Glomerular endothelial cell (primary cell): ENCODE data around the gene IQSEC2. TPM values are rescaled to one million over a fixed set of nuclear protein-coding genes. Genes with fewer than 3 reads are reported as not detected.

Experiments
- DNase-seq: peaks from one replicate; pipeline ENCODE4 v3.0.0-alpha.2; 2011; ENCODE audit warnings: low read depth, low spot score; ENCODE audit errors: extremely low read depth
- total RNA-seq: library from RNA; depleted of rRNA; stranded (reverse); fragments of >200 nt; gene quantifications from 2 replicates; pipeline ENCODE4 v1.2.3, GENCODE V29; 2015

Gene IQSEC2
- 10.8 and 16.6 TPM in 2 replicates for total RNA-seq

DNA sequence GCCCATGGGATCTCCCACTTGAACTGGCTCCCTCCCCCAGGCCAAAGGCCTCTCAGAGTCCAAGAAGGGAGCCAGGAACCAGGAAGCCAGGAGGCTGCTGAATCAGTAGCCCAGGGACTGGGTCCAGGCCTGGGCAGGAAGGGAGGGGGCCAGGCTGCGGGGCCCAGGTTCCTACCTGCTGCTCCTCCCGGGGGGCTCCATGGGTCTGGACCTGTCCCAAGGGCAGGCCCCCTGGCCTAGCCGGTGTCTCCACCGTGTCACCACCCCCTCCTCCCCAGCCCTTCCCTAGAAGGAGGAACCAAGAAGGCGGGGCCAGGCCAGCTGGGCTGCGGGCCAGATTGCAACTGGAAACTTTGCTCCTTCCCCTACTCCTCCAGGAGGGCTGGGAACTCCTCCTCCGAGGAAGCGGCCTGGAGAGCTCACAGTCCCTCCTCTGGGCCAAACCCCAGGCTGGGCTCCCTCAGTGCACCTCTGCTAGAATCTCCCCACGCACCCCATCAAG, at the start of gene IQSEC2:
IQSEC2 (minus strand) TSS at position 264 of the 502 bp plus-strand sequence.
- no peak for DNase-seq

DNA sequence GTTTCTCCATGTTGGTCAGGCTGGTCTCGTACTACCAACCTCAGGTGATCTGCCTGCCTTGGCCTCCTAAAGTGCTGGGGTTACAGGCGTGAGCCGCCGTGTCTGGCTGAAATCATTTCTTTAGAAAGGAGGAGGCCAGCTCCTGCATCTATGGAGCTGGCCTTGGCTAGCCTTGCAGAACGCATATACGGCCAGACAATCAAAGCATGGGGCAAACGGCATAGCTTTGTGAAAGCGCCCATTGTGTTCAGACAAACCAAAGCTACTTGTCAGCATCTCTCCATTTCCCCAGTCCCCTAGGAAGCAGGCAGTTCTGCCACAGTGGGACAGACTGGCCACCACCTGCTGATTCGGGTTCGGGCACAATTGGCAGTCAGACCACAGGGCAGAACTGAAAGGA, 48.9 kb upstream of the IQSEC2 start:
- DNase-seq = no peak

DNA sequence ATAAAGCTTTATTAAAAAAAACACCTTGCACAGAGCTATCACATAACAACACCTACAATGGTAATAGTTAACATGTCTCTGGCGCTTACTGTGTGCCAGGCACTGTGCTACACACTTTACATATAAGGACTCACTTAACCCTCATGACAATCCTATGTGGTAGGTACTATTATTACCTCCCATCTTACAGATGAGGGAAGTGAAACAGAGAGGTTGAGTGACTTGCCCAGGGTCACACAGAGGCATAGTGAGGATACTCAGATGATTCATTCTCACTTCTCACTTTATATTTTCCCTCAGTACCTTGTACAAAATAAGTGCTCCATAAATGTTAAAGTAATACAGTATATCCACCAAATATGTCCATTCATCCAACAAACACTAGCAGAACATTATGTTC, 43.4 kb upstream of the IQSEC2 start:
- no peak for DNase-seq

DNA sequence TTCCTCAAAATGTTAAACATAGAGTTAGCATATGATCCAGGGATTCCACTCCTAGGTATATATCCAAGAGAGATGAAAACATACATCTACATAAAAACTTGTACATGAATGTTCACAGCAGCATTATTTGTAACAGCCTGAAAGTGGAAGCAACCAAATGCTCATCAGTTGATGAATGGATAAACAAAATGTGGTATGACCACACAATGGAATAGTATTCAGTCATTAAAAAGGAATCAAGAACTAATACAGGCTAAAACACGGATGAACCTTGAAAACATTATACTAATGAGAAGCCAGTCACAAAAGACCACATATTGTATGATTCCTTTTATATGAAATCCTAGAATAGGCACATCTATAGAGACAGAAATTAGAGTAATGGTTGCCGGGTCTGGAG, 42.7 kb upstream of the IQSEC2 start:
- no peak for DNase-seq

DNA sequence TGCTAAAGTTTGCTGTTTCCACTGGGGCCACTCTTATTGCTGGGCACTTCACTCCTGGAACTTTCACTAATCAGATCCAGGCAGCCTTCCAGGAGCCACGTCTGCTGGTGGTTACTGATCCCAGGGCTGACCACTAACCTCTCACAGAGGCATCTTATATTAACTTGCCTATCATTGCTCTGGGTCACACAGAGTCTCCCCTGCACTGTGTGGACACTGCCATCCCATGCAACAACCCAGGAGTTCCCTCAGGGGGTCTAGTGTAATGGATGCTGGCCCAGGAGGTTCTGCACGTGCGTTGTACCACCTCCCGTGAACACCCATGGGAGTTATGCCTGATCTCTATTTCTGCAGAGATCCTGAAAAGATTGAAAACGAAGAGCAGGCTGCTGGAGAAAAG, 41.8 kb upstream of the IQSEC2 start:
- DNase-seq = no peak

DNA sequence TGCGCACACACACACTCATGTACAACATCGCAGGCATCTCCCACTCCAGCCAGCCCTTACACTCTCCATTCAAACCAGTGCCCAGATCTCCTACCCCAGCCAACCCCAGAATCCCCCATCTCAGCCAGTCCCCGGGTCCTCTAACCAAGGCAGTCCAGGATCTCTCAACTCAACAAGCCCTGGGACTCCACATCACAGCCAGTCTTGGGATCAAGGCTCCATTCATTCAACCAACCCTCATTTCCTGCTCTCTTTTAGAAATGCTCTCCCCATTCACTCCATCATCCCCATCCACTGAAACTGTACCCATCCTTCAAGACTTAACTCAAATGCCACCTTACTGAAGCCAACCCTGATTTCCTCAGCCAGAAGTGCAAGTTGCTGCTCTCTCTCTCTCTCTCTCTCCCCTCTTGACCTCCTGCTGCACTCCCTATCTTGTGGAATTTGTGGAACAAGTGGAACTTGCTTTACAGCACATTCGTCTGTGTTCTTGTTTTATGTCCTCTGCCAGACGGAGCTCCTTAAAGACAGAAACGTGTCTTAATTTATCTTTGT, 40.6 kb upstream of the IQSEC2 start:
- no peak for DNase-seq

DNA sequence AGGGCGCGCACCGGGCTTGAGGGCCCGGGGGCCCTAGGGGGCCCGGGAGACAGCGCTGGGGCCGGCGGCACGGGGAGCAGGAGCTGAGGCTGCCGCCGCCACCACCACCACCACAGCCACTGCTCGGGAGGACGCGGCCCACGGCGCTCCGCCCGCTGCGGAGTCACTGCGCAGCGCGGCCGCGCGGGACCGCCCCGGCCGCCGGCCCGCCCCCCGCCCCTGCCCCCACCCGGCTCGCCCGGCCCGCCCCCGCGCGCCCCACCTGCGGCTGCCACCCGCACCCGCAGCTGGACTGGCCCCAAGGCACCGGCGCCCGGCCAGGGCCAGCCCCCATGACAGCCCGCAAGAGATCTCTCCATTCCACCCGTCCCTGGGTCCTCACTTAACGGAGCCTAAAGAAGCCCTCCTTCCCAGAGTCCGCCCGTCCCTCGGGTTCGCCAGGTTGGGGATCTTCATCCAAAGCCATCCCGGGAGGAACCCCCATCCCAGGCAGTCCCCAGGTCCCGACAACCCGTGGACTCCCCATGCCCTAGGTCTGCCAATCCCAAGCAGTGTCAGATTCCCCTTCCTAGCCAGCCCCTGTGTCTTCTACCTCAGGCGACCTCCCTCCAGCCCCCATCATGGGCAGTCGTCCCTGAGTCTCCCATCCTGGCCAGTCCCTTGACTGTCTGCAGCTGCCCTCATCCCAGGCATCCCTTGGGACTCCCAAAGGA, 40.0 kb upstream of the IQSEC2 start:
- no peak for DNase-seq

DNA sequence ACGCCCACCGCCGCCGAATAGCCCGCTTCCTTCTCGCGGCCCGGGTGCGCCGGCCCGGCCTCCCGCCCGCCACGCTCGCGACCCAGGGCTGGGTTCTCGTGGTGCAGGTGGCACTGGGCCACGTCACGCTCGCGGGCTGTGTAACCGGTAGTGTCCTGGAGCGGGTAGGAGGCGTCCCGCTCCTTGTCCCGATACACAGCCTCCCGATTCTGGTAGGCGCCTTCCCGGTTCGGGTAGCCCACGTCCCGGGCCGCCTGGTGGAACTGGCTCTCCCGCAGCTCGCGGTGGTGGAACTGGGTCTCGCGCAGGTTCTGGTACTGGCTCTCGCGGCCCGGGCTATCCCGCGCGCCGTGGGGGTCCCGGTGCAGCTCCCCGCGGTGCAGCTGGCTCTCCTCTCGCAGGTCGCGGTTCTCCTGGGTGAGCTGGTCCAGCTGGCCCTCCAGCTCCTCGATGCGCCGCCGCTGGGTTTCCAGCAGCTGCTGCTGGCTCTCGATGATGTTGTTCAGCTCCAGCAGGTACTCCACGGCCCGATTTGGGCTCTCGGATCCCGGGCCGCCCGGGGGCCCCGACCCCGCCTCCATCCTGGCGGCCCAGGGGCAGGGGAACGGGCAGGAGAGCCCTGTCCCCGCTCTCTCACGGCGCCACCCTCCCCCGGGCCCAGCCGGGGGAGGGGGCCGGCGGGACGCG, 39.3 kb upstream of the IQSEC2 start:
- DNase-seq = no peak

DNA sequence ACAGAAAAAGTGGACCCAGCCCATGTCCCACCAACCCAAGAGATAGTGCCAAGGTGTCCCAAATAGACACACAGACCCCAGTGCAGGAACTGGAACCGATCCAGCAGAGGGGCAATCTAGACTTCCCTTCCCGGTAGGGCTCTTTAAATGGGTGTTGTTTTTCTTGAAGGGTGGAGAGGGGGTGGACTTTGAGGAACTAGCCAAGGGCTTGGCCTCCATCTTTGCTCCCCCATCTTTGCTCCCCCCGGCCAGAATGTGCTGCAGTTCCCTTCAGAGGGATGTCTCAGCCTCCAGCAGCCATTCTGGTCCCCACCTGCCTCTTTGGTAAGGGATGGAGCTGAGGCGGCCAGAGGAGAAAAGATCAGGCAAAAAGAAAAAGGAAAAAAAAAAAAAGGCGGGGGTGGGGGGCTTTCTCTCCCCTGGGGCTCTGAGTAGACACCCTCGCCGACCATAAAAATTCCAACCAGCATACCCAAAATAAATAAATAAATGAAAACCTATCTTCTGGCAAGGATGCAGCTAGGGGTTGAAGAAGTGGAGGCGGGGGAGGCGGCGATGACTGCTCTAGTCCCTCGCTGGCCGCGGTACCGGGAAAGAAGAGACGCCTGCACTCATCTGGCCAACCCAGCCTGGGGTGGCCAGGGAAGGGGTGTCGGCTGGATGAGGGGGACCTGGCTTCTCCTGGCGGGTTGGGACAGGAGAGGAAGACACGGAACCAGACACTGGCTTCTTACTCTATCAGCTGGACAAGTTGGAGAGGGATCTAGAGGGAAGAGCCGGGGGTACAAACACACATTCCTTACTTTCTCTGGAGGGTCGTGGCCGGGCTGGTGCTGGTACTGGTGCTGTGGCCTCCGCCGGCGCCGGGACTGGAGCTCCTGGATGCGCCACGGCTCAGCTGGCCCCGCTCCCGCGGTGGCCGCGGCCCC, 38.5 kb upstream of the IQSEC2 start:
- DNase-seq = no peak

DNA sequence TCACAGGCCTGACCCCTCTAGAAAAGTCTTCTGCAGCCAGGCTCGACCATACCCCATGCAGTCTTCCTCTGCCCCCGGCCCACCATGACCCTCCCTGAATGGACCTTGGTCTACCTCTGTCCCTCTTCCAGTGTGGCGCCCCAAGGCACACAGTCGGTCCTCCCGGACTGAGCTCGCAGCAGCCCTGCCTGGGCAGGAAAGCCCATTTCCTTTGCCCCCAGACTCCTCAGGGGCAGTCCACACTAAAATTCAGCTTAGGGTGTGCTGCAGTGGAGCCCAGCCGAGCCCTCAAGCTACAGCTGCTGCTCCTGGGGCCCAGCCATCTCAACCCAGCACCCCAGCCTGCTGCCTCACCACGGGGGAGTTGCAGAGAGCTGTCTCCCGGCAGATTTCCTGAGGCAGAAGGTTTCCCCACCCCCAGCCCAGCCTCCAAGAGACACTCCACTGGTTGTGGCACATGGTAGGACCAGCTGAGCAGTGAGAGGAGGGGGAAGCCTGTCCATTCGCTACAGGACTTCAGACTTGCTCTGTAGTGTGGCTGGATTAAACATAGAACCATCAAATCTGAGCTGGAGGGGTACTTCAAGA, 37.5 kb upstream of the IQSEC2 start:
- DNase-seq = no peak

DNA sequence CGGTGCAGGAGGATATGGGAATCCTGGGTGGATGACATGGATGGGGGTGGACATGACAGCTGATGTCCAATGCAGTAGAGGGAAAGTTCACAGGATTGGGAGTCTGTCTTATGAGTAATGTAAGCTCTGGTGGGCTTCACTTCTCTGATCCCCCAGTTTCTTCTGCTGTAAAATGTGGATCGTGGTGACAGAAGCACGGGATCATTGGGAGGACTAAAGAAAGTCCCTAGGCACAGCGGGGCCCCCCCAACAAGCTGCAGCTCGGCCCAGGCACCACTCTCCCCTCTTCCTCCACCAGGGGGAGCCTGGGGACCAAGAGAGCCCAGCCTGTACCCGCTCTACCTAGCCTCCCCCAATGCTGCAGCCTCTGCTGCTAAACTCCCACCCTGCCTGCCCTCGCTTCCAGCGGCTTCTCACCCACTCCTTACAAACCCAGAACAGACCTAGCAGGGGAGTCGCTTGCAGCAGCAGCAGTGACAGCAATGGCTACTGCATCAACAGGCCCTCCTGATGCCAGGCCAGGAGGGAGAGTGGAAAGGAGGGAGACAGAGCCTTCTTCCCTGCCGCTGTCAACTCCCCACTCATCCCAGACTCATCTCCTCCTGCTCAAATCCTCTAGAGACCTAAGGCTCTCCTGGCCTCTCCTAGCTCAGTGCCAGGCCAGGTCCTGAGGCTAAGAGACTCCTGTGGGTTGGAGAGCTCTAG, 36.1 kb upstream of the IQSEC2 start:
- no peak for DNase-seq

DNA sequence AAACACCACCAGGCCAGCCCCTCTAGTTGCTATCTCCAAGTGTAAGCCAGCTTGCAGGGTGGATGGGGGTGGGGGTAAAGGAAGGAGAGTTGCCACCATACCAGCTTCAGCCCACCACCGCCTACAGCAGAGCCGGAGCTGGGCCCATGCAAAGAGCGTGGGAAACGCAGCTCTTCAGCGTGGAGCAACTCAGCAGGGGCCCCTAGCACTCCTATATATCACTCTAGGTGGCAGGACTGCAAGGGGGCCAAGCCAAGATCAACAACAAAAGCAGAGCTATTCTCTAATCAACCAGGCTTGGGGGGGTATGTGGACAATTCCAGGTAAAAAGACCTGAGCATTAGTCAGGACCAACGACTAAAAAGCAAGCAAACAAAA, 35.5 kb upstream of the IQSEC2 start:
- no peak for DNase-seq

DNA sequence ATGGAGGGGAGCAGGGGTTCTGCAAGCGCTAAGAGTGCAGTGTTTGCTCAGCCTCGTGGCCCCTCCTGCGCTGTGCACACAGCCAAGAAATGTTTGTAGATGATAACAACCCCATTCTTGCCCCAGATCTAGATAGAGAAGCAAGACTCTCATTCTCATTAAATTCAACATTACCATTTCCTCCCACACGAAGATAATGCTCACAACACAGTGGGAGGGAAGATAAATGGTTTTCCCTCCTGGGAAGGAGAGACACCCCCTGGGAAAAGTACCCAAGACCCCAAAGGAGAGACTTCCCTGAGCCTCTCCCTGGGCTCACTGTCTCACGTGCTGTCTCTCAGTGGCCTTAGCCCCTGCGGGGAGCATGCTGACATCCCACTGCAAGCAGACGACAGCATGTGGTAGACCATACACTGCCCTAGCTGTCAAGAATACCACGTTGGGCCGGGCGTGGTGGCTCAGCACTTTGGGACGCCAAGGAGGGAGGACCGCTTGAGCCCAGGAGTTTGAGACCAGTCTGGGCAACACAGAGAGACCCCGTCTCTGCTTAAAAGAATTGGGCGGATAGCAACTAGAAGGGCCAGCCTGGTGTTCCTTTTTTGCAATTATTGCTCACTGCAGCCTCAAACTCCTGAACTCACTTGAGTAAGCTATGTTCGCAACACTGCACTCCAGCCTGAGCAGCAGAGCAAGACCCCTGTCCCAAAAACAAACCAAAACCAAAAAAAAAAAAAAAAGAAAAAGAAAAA, 34.9 kb upstream of the IQSEC2 start:
- no peak for DNase-seq

DNA sequence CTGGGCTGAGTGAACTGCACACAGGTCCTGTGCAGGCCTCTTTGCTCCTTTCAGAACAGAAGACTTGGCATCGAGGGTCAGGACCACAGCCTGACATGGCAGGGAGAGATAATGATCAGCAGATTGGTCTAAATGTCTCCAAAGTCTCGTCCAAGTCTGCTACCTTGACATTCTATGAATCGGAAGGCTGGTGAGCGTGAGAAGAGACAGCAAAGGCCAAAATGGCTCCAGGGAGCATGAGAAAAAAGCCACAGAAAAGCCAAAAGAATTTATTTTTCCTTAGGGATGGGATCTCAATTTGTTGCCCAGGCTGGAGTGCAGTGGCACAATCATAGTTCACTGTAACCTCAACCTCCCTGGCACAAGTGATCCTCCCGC, 32.3 kb upstream of the IQSEC2 start:
- no peak for DNase-seq

DNA sequence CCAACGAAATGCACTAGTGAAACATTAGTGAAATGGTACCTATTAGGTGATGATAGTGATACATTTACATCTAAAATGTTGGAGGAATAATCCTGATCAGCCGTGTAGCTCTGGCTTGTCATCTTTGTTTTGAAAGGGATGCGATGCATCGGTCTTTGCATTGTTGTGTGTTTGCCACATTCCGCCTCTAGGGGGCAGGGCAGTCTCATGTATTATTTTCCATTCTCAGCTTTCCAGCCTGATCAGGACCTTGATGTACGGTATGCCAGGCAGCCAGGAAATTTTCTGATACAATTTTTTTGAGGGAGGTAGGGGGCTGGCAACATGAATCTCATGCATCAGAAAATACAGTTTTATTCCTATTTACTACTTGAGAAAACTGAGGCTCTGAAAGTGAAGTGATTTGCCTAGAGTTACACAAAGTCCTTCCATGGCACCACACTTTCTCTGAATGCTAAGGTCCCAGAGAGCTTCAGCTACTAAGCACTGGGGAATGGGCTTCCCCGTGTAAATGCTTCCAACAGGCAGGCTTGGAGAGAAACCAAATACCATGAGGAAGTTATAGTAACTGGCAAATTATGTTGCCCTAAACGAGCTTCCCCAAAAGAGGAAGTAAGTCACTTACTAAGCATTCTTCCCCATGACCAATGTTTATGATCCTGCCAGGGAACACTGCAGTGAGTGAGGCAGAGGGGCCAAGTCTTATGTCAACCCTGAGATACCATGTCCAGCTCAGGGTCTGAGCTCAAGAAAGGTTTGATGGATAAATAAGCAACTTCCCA, 31.8 kb upstream of the IQSEC2 start:
- DNase-seq = peak; percentile 42

DNA sequence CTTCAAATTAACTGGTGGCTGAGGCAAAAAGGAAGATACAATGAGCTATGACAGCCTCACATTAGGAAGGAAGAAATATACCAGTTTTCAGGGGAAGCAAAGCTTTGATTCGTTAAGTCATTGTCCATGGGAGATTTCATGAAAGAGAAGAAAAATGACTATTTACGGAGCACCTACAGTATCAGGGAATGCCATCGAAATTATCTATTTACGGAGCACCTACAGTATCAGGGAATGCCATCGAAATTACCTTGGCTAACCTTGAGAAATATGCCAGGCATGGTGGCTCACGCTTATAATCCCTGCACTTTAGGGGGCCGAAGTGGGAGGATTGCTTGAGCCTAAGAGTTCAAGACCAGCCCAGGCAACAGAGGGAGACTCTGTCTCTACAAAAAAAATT, 28.5 kb upstream of the IQSEC2 start:
- DNase-seq = no peak

DNA sequence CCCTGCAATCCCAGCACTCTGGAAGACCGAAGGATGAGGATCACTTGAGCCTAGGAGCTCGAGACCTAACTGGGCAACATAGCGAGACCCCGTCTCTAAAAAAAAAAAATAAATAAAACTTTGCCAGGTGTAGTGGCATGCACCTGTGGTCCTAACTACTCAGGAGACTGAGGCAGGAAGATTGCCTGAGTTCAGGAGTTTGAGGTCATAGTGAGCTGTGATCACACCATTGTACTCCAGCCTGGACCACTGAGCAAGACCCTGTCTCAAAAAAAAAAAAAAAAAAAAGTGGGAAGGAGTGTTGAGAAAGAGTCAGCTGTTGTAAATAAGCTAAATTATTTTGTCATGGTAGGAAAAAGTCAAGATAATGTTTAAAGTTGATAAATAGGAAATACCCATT, 27.5 kb upstream of the IQSEC2 start:
- DNase-seq = no peak
